ENCODE results near the gene OR7G3. TPM values are rescaled to one million over a fixed set of nuclear protein-coding genes. Genes with fewer than 3 reads are reported as not detected.

The OR7G3 gene
- not detected in 2 replicates for total RNA-seq

GRCh38 chr19:9126900-9127405, at the start of gene OR7G3:
Gene OR7G3 (minus strand): TSS chr19:9126950. CDS start chr19:9126950, 0 bp downstream.

DNA sequence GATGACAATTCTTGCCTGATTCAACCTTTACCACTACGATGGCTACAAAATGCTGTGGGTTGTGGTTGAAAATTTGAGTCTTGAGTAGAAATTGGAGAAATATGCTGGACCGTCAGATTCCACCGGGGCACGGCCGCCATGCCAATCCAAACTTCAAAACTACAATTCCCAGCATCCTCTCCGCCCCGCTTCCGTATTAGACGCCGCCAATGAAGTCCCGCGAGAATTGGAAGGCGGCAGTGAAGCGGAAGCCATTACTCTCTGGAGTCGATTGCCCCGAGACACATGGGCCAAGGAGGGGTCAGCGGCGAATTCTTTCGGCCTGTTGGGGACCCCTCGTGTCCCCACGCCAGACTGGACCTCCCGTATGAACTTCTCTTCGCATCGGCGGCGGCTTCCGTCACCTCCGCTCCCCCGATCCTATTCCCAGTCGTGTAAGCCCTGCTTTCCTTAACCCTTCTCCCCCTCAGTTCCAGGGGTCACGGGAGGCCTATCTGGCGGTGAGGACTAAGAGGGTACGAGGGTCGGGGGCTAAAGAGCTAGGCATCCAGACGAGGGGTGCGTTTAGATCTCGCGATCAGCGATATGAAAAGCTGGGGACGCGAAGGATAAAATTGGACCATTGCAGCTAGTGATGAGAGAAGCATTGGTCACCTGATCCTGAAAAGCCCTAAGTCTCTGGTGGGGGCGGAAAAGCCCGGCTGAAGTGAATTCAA, 13.6 kb upstream of the OR7G3 start, which contains the start of gene ZNF317:
Gene ZNF317, plus strand, starts transcription at position 239 of the 716 bp plus-strand sequence. CDS start 15,620 bp downstream, outside the sequence.

GRCh38 chr19:9115307-9115813, 11.4 kb downstream of the OR7G3 start, which contains the start of gene OR7G1:
Gene OR7G1 (minus strand): TSS chr19:9115763. CDS start chr19:9115763, 0 bp downstream.

GRCh38 chr19:9107375-9107774, 19.4 kb downstream of the OR7G3 start, which contains the start of gene OR7G2:
Gene OR7G2 (minus strand): TSS chr19:9107475. CDS start chr19:9103243, 4,232 bp downstream.

GRCh38 chr19:9086761-9087160, 40.0 kb downstream of the OR7G3 start, which contains the start of gene OR1M1:
Gene OR1M1 (plus strand): TSS chr19:9087061. CDS start chr19:9093245, 6,184 bp downstream.

Other genes with a start within 250 kb of the OR7G3 start
- under 0.01 TPM in 1 of 2 replicates, not detected in the other for gene MUC16, start 116.5 kb downstream of the OR7G3 start, total RNA-seq
- gene OR1M1, start 39.9 kb downstream of the OR7G3 start, total RNA-seq, result not detected in 2 replicates
- not detected in 2 replicates for gene OR7G2, start 19.5 kb downstream of the OR7G3 start, total RNA-seq
- gene OR7G1, start 11.2 kb downstream of the OR7G3 start, total RNA-seq, result not detected in 2 replicates
- 10.5 and 13.0 TPM in 2 replicates for gene ZNF317, start 13.4 kb upstream of the OR7G3 start, total RNA-seq
- gene OR7D2, start 52.0 kb upstream of the OR7G3 start, total RNA-seq, result not detected in 2 replicates
- not detected in 2 replicates for gene OR7D4, start 92.6 kb upstream of the OR7G3 start, total RNA-seq
- not detected in 2 replicates for gene OR7E24, start 124.0 kb upstream of the OR7G3 start, total RNA-seq
- gene ZNF699, start 182.9 kb upstream of the OR7G3 start, total RNA-seq, result 6.9 and 7.7 TPM in 2 replicates
- gene ZNF559, start 197.2 kb upstream of the OR7G3 start, total RNA-seq, result 10.0 and 10.4 TPM in 2 replicates
- 1.2 and 1.4 TPM in 2 replicates for gene ZNF177, start 236.1 kb upstream of the OR7G3 start, total RNA-seq